EL (cell line): ENCODE data around the gene G2E3.
A peak's percentile ranks its signal among the peaks of the same experiment; 100 is the strongest.
"Not testable (repeated sequence)": the region's sequence is repeated elsewhere in the genome, so short reads cannot be mapped to it uniquely, and the experiment has no call there.

ENCODE experiments used
- DNase-seq: peaks from one replicate; pipeline ENCODE4 v3.0.0-alpha.2; 2016

Gene G2E3, protein sequence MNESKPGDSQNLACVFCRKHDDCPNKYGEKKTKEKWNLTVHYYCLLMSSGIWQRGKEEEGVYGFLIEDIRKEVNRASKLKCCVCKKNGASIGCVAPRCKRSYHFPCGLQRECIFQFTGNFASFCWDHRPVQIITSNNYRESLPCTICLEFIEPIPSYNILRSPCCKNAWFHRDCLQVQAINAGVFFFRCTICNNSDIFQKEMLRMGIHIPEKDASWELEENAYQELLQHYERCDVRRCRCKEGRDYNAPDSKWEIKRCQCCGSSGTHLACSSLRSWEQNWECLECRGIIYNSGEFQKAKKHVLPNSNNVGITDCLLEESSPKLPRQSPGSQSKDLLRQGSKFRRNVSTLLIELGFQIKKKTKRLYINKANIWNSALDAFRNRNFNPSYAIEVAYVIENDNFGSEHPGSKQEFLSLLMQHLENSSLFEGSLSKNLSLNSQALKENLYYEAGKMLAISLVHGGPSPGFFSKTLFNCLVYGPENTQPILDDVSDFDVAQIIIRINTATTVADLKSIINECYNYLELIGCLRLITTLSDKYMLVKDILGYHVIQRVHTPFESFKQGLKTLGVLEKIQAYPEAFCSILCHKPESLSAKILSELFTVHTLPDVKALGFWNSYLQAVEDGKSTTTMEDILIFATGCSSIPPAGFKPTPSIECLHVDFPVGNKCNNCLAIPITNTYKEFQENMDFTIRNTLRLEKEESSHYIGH

DNA sequence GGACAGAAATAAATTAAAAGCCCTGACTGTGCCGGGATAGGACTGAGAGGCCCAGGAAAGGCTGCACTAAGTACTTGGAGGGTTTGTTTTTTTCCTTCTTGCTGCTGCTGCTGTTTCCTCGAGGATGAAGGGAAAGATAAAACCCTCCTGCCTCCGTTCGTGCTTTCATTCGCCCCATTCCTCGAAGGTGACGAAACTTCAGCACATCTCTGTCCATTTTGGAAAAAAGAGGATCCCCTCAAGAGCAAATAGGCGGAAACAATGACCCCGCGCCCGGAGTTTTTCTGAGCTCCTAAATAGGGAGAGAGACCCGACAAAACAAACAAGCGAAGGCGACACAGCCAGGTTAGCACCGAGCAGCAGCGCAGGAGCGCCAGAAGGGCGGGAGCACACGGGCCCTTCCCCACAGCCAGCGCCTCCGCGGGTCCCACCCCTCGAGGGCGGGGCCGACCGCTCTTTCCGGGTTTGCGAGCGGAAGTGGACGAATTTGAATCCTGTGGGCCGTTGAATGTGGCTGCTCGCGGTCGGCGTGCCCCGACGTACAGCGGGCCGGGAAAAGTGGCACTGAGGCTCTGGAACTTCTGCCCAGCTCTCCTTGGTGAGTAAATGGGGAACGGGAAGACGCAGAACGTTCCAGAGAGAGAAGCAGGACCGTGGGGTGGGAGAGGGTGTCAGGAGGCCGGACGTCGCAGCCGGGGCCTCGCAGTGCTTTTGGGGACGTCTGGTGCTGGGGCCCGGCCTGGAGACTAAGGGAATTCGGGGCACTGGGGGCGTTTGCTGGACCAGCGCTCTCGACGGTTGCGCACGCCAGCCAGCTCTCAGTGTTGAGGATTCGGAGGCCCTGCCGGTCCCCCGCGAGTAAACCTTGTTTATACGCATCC, at the start of gene G2E3:
G2E3 (plus strand) TSS at position 484 of the 881 bp plus-strand sequence. CDS start 21,922 bp downstream, outside the sequence.
- peak; percentile 89 for DNase-seq

DNA sequence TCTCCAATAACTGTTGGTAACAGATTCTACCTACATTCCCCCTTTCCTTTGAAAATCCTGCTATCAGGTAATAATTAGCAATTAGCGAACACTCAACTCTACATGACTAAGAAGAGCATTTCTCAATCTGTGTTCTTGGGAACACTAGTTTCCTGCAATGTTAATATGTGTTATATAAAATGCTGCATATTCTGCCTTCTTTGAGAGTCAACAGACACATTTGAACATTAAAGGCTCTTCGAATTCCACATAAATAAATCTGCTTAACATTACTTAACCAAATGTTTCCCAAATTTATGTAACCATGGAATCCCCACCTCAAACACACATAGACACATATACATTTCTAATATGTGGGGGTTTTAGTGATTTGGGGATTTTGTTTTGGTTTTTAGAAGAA, 41.2 kb upstream of the G2E3 start:
- no peak for DNase-seq

DNA sequence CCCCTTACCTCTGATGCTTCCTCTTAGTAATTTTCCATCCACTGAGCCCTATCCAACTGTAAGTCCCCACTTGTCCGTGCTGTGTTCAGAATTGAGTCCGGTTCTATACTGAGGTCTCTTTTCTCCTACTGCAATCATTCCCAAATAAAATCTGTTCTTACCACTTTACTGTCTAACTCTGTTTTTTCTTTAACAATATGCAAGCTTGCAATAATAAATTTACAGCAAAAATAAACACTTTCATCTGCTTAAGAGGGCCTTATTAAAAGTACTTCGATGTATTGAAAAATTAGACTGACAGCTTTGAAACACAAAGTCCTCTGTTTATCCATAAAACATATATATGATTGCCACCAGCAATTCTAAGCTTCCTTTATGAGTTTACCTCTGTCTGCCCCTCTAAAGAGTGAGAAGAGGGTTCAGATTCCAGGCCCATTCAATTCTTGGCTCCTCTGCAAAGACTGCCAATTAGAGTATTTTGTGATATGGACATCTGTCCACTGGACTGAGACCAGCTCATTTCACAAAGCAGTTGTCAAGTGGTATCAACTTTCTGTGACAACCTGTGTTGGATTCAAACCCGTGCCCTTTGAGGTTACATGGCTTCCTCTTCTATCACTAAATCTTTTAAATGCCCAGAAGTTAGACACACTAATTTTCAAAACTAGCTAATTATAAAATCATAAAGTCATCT, 39.9 kb upstream of the G2E3 start:
- DNase-seq: no peak

DNA sequence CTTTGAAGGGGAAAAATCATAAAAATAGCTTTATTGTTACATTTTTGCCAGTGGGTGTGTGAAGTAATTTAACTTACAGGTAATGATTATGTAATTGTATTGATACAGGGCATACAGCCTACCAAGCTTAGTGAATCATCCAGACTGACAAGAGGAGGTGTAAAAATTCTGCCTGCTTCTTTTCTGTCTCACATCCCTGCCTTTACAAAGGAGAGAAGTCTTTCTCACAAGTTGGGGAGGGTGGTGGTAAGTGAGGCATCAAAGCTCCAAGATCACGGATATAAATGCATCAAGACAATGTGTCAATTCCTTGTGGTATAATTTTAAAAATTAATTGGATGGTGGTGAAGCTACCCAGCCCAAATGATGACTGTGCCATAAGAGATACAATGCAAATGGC, 39.0 kb upstream of the G2E3 start:
- DNase-seq: no peak

DNA sequence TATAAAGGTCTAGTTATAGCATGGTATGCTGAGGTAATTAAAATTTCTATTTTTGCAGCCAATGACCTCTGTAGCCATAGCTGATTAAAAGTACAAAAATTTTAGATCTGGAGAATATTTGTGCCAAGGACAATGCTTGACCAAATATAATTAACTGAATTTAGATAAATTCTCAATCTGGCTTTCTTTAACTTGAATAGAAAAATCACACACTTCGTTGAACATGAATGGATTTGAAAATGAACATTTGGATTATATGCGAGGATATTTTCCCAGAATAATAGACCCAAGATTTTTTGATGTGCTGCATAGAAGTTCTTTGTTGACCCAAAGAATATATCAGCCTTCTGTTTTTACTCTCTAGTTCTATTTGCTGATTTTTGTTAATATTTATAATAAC, 38.4 kb upstream of the G2E3 start:
- no peak for DNase-seq

DNA sequence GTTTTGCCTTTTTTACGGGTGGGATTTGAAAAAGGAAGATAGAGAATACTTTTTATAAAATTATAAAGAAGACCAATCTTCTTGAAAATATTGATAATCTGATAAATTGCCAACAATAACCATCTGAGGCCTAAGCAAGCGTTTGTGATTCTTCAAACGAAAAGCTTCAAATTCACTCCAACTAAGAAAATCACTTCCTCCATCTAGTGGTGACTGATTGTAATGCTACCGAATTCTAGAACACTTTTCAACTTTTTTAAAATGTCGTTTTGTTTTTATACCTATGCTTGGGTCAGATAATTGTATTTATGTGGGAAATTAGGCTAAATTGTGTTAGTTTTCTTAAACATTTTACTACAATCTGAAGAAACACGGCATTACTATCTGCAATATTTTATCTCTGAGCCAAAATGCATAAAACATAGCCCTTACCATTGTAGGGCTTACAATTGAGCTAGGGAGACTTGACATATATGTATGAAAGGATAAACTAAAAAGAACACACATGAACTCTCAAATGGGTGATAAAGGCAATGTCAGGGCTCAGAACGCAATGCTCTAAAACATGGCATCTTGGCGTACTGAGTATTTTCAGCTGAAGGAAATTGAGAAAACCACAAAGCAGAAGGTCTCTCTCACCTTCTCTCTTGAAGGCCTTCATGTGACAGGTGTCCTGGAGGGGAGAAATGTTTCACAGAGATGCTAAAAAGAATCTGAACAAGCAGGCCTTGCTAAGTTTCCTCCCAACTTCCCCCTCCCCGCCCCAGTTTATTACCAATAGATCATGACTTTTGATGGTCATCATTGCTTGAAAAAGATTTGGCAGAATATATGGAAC, 36.8 kb upstream of the G2E3 start:
- peak; percentile 37 for DNase-seq

DNA sequence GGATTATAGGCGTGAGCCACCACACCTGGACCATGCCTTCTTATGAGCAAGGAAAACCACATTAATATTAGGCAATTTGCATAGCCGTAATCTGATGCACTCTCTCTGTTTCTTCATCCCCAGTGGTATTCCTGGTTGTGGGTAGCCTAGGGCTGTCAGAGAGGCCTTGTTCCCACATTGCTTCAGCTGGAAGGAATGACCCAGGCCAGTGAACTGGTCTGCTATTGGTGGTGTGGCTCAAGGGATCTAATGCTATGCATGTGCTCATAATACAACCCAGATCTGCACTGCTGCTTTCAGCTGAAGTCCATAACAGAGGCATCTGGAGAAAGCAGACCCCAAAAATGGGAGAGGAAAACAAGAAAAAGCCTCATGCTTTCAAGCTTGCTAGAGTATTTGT, 33.1 kb upstream of the G2E3 start:
- DNase-seq: peak; percentile 30

DNA sequence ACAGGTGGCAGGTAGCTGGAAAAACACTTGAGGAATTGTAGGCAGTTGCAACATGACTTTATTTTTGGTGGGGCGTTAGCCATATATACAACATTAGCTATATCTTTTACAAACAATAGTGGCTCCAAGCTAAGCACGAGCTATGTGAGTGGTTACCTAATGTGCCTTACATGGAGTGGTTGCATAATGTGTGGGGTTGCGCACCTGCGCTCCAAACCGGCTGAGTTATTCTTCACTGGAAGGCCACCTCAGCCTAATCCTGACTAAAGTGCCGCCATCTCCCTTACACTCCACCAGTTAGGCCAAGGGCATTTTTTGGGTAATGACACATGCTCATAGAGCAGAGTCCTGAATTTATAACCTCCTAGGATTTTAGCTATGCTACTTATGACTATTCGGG, 31.8 kb upstream of the G2E3 start:
- DNase-seq: no peak

DNA sequence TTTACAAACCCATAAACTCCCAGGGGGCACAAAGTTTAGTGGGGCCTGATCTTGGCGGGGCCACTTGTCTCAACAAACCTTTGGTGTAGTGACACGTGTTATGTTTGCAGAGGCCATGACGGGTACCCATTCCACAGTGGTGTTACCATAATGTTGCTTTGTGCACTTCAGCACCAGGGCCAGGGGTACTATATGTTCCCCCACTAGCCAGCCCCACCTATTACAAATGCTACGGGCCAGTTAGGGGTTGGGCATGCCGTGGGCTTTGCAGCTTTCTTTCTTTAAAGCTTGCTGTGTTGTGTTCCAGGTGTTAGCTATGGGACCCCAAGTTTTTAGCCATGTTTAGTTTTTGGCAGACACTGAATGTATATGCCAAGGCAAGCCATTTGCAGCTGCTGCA, 30.8 kb upstream of the G2E3 start:
- DNase-seq: no peak

DNA sequence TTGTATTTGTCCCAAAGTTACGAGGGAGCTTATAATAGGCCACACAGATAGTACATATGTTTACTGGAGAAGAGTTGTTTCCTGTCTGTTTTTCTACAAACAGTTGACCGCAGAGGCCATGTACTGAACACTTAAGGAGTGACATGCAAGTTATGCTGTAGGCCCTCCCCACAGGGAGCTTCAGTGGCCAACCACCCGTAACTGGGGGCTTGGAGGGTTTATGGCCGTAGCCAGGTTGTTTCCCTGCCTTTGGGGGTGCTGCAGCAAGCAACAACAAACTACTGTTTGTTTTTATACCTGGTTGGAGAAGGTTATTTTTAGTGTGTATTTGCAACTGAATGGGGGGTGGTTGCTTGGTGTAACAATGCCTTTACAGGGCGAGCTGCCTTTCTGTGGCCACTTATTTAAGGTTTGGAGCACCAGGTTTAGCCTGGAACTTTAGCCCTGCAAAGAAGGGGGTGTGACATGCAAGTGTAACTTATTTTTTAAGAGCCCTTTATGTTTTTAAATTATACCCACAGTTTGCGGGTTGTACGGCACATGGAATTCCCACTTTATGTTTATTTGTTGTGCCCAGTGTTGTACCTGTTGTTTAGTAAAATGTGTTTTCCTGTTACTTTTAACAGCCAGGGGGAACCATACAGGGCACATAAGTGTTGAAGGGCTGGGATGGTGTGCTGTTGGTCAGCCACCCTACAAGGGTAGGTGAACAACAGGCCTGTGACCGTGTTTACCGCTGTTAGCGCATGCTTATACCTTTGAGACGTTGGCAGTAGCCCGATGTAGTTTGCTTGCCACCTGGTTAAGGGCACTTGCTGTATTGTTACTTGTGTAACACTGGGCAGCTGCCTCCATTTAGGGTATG, 29.9 kb upstream of the G2E3 start:
- DNase-seq: no peak

DNA sequence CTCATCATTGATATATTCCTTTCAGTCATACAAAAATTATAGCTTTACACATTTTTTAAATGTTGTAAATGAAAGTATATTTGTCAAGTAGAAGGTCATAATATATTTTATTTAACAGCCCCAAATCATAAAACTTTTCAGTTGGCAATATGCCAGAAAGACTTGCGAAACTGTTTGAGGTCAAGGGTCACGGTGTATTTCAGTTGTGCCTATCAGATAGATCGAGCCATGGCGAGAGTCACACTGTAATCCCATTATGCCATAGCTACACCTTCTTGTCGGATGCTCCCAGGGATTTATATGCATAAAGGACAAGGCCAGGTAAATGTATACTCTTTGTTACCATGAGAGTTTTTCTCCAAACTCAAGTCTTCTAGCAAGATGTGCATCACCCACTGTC, 26.7 kb upstream of the G2E3 start:
- DNase-seq: no peak

DNA sequence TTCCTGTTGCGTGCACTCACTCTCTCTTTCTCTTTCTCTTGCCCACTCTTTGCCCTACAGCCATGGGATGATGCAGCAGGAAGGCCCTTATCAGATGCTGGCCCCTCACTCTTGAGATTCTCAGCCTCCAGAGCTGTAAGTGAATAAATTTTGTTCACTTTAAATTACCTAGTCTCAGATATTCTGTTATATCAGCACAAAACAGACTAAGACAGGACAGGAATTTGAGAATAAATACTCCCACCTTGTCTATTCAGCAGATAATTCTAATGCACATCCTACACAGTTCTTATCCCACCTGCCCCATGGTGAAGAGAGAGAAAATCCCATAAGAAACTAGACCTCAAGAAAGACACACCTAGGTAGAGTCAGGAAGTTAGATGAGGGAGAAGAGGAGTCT, 25.8 kb upstream of the G2E3 start:
- DNase-seq: no peak

DNA sequence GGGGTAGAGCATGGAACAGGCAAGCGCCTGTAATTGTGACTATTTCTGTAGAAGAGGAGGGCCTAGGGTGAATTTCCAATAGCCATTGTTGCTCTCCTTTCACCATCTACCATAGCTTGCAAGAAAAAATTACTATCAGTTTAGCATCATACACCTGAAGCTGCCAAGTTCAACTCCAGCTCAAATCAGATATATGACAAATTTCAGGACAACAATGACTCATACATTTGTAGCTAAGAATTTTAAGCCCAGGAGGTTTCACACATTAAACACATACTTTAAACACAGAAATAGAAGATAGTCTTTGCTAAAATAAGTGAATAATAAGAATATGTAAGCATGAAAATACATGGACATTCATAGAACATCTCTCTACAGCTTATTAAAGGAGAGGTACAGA, 17.6 kb upstream of the G2E3 start:
- DNase-seq: no peak

DNA sequence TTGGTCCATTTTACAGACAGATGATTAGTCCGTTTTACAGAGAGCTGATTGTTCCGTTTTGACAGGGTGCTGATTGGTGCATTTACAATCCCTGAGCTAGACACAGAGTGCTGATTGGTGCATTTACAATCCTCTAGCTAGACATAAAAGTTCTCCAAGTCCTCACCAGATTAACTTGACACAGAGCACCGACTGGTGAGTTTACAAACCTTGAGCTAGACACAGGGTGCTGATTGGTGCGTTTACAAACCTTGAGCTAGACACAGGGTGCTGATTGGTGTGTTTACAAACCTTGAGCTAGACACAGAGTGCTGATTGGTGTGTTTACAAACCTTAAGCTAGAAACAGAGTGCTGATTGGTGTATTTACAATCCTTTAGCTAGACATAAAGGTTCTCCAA, 12.2 kb upstream of the G2E3 start:
- DNase-seq: not testable (repeated sequence)

DNA sequence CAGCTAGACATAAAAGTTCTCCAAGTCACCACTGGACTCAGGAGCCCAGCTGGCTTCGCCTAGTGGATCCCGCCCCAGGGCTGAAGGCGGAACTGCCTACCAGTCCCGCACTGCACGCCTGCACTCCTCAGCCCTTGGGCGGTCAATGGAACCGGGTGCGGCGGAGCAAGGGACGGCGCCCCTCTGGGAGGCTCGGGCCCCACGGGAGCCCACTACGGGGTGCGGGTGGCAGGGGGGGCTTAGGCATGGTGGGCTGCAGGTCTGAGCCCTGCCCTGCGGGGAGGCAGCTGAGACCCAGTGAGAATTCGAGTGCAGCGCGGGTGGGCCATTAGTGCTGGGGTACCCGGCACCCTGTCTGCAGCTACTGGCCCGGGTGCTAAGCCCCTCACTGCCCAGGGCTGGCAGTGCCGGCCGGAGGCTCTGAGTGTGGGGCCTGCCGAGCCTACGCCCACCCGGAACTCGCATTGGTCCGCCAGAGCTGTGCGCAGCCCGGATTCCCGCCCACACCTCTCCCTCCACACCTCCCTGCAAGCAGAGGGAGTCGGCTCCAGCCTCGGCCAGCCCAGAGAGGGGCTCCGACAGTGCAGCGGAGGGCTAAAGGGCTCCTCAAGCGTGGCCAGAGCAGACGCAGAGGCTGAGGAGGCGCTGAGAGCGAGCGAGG, 11.4 kb upstream of the G2E3 start:
- DNase-seq: no peak

DNA sequence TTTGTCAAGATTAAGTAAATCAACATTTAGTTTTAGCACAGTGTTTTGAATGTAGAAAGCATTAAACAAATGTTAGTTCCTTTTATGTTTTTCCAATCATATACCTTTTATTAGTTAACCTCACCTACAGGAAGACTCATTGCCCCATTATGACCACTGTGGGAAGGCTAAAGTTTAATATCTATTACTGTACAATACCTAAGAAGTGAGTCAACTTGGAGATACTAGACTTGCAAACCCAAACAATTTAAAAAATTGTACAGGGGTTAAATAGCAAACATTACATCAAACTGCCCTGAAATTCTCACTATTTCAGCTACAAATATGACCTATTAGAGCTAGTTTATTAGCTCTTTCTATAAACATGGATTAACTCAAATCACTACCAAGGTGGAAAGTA, 8.6 kb upstream of the G2E3 start:
- DNase-seq: peak; percentile 53

DNA sequence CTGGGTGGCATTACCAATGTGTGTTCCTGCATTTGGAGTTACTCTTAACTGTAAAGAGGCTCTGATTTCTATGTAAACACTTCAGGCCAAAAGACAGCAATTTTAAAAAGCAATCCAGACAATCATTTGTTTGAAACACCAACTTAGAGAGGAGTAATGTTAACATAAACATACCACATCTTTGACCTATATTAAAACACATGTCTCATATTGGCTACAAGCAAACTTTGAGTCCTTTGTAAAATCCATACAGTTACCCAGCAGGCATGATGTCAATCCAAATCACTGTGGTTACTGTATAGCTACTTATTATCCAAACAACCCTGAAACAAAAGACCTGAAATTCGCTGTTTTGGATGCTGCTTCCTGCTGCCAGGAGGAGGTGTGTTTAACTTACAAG, 7.5 kb upstream of the G2E3 start:
- DNase-seq: no peak

DNA sequence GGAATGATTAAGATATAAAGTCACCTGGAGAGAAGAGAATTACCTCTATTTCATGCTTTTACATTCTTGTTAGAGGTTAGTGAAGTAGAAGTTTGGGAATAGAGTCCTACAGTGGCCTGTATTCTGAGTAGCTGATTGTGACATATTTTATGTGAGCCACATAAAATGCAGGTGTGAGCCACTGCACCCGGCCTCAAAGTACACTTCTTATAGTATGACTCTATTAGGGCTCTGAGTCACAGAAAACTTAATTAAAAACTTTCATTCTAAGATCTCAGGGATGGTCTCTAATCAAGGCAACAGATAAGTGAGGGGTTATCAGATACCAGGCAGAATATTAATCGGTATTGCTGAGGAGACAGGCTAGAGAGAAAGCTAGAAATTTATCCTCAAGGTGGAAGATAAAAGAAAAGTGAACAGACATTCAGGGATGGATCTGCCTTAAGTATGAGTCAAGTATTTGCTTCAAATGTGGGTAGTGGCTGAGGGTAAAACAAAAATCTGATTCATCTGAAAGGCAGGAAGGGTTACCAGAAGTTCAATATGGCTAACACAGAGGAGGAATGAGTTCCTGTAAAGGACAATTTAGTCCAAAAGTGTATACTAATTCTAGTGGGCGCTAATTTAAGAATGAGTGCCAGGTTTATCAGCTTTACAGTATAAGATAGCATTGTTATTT, 5.5 kb upstream of the G2E3 start:
- peak; percentile 78 for DNase-seq

DNA sequence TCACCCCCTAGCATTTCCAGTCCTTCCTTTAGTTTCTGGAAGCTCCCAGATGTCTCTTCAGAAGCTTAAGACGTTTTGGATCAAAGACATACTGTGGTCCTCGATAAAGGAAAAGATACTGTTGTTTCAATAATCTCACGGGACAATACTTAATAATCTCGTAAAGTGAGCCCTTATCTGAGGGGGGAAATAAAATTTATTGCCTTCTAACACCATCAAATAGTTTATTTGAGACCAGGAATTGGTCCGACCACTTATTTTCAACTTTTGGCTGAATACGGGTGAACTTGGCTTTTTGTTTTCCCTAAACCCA, 640 bp upstream of the G2E3 start:
- no peak for DNase-seq

DNA sequence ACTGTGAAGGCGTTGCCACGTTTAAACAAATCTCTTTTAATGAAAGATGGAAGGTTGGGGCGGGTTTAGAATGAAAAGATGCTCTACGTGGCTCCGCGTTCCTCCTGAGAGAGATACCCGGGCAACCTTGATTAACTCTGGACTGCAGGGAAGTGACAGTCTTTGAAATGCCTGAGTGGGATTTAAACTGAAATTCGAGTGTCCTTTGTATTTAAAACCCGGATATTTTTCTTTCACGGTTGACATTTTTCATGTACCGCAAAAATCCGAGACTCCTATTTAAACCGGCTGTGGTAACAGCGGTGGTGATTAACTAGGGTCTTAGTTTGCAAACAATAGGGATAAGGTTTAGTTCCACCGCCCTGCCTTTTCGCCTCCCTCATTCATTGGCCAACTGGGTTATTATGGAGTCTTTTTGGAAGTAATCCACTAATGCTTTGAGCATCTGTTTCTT, 707 bp downstream of the G2E3 start:
- peak; percentile 56 for DNase-seq
